ENCODE results near the gene CARS2.
"Not testable (repeated sequence)": the region's sequence is repeated elsewhere in the genome, so short reads cannot be mapped to it uniquely, and the experiment has no call there.

CARS2 gene

GRCh38 chr13:110665491-110666254, 40.2 kb downstream of the CARS2 start:
- DNase-seq (ENCODE audit: low read depth, low spot score), result no peak
- Histone ChIP-seq H3K9me3 (ENCODE audit: control insufficient read depth, insufficient read depth, low read length) (peaks cover 2% of the 10 kb centered on the region), H3K4me1 (ENCODE audit: control insufficient read depth, insufficient read depth, low read length) (no peaks in the 10 kb centered on the region), H3K27me3 (ENCODE audit: control insufficient read depth, insufficient read depth, low read length) (no peaks in the 10 kb centered on the region), H3K27ac (ENCODE audit: low read length) (no peak overlapping the region), H3K4me3 (ENCODE audit: low read length) (no peak overlapping the region), H3K36me3 (ENCODE audit: control insufficient read depth, insufficient read depth, low read length) (peaks cover 5% of the 10 kb centered on the region; the same call in 1 of the 2 replicates)
- WGBS (ENCODE audit: insufficient coverage, insufficient read length), result no CpG with 5 or more reads among the region's 23 CpGs

GRCh38 chr13:110664673-110665072, 41.2 kb downstream of the CARS2 start:
- no peak for DNase-seq (ENCODE audit: low read depth, low spot score)
- Histone ChIP-seq H3K36me3 (ENCODE audit: control insufficient read depth, insufficient read depth, low read length) (peaks cover 5% of the 10 kb centered on the region; the same call in 1 of the 2 replicates), H3K4me1 (ENCODE audit: control insufficient read depth, insufficient read depth, low read length) (no peaks in the 10 kb centered on the region), H3K9me3 (ENCODE audit: control insufficient read depth, insufficient read depth, low read length) (peaks cover 2% of the 10 kb centered on the region), H3K4me3 (ENCODE audit: low read length) (no peak overlapping the region), H3K27me3 (ENCODE audit: control insufficient read depth, insufficient read depth, low read length) (no peaks in the 10 kb centered on the region), H3K27ac (ENCODE audit: low read length) (no peak overlapping the region)
- no CpG with 5 or more reads among the region's 11 CpGs for WGBS (ENCODE audit: insufficient coverage, insufficient read length)

GRCh38 chr13:110664041-110664440, 41.9 kb downstream of the CARS2 start:
- Histone ChIP-seq H3K4me3 (ENCODE audit: low read length) (no peak overlapping the region), H3K36me3 (ENCODE audit: control insufficient read depth, insufficient read depth, low read length) (peaks cover 5% of the 10 kb centered on the region; the same call in 1 of the 2 replicates), H3K4me1 (ENCODE audit: control insufficient read depth, insufficient read depth, low read length) (no peaks in the 10 kb centered on the region), H3K27me3 (ENCODE audit: control insufficient read depth, insufficient read depth, low read length) (no peaks in the 10 kb centered on the region), H3K9me3 (ENCODE audit: control insufficient read depth, insufficient read depth, low read length) (no peaks in the 10 kb centered on the region), H3K27ac (ENCODE audit: low read length) (no peak overlapping the region)
- WGBS (ENCODE audit: insufficient coverage, insufficient read length), result no CpG with 5 or more reads among the region's 7 CpGs
- no peak for DNase-seq (ENCODE audit: low read depth, low spot score)

DNA sequence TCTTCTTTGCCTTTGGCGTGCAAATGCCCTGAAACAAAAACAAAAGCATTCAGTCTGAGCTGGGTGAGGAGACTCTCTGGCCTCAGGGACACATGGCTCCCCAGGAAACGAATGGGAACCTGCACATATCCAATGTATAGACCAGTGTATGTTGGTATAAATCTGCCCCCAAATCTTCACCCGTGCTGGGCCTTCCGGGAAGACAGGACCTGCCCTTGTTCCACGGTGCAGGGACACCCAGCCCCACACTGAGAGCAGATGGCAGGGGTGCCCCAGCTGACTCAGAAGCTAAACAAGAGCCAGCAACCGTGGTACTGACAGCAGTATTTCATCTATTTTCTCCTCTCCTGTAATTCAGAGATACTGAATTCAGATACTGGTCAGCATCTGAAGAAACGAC, 42.4 kb downstream of the CARS2 start:
- peaks cover 5% of the 10 kb centered on the region; the same call in 1 of the 2 replicates for H3K36me3 ChIP-seq (ENCODE audit: control insufficient read depth, insufficient read depth, low read length)

DNA sequence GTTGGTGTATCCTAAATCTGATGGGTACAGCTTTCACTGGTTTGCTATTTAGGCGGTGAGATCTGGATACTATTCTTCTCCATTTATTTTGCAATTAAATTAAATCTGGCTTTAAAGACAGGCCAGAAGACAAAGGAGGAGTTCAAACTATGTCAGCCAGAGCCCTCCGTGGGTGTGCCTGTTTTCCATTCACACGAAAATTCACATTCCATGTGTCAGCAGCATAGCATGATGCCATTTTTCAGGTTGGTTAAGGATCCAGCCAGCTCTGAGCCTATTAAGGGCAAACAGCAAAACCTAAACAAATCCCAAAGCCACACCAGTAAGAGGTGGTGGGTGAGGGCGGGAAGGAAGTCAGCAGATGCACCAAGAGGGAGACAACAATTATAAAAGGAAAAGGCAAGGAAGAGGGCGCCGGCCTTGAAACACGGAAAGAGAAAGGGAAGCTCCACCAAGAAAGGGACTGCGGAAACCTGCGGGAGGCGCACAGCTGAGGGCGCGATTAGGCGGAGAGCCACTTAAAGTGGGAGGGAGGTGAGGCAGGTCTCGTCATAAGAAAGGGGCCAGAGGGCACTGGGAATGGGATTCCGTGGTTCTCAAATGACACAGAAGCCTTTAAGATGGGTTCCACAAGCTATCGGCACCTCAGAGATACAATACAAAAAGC, 43.0 kb downstream of the CARS2 start:
- WGBS (ENCODE audit: insufficient coverage, insufficient read length), result no CpG with 5 or more reads among the region's 16 CpGs
- no peaks in the 10 kb centered on the region for H3K4me1 ChIP-seq (ENCODE audit: control insufficient read depth, insufficient read depth, low read length)
- peaks cover 5% of the 10 kb centered on the region; the same call in 1 of the 2 replicates for H3K36me3 ChIP-seq (ENCODE audit: control insufficient read depth, insufficient read depth, low read length)
- no peak overlapping the region for H3K27ac ChIP-seq (ENCODE audit: low read length)
- no peak overlapping the region for H3K4me3 ChIP-seq (ENCODE audit: low read length)
- H3K9me3 ChIP-seq (ENCODE audit: control insufficient read depth, insufficient read depth, low read length), result no peaks in the 10 kb centered on the region; the same call in 1 of the 2 replicates
- H3K27me3 ChIP-seq (ENCODE audit: control insufficient read depth, insufficient read depth, low read length), result no peaks in the 10 kb centered on the region
- no peak for DNase-seq (ENCODE audit: low read depth, low spot score)

More for the DNA sequence above, 42.4 kb downstream of the CARS2 start:
- Histone ChIP-seq H3K27ac (ENCODE audit: low read length) (no peak overlapping the region), H3K27me3 (ENCODE audit: control insufficient read depth, insufficient read depth, low read length) (no peaks in the 10 kb centered on the region), H3K9me3 (ENCODE audit: control insufficient read depth, insufficient read depth, low read length) (no peaks in the 10 kb centered on the region), H3K4me3 (ENCODE audit: low read length) (no peak overlapping the region), H3K4me1 (ENCODE audit: control insufficient read depth, insufficient read depth, low read length) (no peaks in the 10 kb centered on the region)
- WGBS (ENCODE audit: insufficient coverage, insufficient read length), result no CpG with 5 or more reads among the region's 7 CpGs
- DNase-seq (ENCODE audit: low read depth, low spot score), result no peak

- Histone ChIP-seq H3K27me3 (ENCODE audit: control insufficient read depth, insufficient read depth, low read length) (no peaks in the 10 kb centered on the region), H3K36me3 (ENCODE audit: control insufficient read depth, insufficient read depth, low read length) (peaks cover 5% of the 10 kb centered on the region; the same call in 1 of the 2 replicates), H3K4me3 (ENCODE audit: low read length) (no peak overlapping the region), H3K4me1 (ENCODE audit: control insufficient read depth, insufficient read depth, low read length) (no peaks in the 10 kb centered on the region), H3K9me3 (ENCODE audit: control insufficient read depth, insufficient read depth, low read length) (no peaks in the 10 kb centered on the region; the same call in 1 of the 2 replicates), H3K27ac (ENCODE audit: low read length) (no peak overlapping the region)
- WGBS (ENCODE audit: insufficient coverage, insufficient read length), result no CpG with 5 or more reads among the region's 25 CpGs
- no peak for DNase-seq (ENCODE audit: low read depth, low spot score)
Observed at GRCh38 chr13:110662091-110662490, 43.8 kb downstream of the CARS2 start.

DNA sequence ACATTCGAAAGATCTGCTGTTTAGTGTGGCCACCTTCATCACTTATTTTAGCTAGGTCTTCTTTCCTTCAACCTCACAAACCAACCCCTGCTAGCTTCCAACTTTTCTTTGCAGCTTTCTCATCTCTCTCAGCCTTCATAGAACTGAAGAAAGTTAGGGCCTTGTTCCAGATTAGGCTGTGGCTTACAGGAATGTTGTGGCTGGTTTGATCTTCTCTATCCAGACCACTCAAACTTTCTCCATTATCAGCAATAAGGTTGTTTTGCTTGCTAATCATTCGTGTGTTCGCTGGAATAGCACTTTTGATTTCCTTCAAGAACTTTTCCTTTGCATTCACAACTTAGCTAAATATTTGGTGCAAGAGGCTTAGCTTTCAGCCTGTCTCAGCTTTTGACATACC, 44.7 kb downstream of the CARS2 start:
- no peak for DNase-seq (ENCODE audit: low read depth, low spot score)
- no peaks in the 10 kb centered on the region; the same call in 1 of the 2 replicates for H3K9me3 ChIP-seq (ENCODE audit: control insufficient read depth, insufficient read depth, low read length)
- H3K4me1 ChIP-seq (ENCODE audit: control insufficient read depth, insufficient read depth, low read length), result no peaks in the 10 kb centered on the region
- H3K4me3 ChIP-seq (ENCODE audit: low read length), result no peak overlapping the region
- H3K27me3 ChIP-seq (ENCODE audit: control insufficient read depth, insufficient read depth, low read length), result no peaks in the 10 kb centered on the region
- no peak overlapping the region for H3K27ac ChIP-seq (ENCODE audit: low read length)
- no CpG with 5 or more reads among the region's 3 CpGs for WGBS (ENCODE audit: insufficient coverage, insufficient read length)
- H3K36me3 ChIP-seq (ENCODE audit: control insufficient read depth, insufficient read depth, low read length), result peaks cover 5% of the 10 kb centered on the region; the same call in 1 of the 2 replicates

- H3K27me3 ChIP-seq (ENCODE audit: control insufficient read depth, insufficient read depth, low read length); H3K9me3 ChIP-seq (ENCODE audit: control insufficient read depth, insufficient read depth, low read length); DNase-seq (ENCODE audit: low read depth, low spot score); H3K4me1 ChIP-seq (ENCODE audit: control insufficient read depth, insufficient read depth, low read length); H3K27ac ChIP-seq (ENCODE audit: low read length); H3K36me3 ChIP-seq (ENCODE audit: control insufficient read depth, insufficient read depth, low read length); H3K4me3 ChIP-seq (ENCODE audit: low read length): not testable (repeated sequence)
- no CpG with 5 or more reads among the region's 6 CpGs for WGBS (ENCODE audit: insufficient coverage, insufficient read length)
Observed at GRCh38 chr13:110658218-110658911, 47.6 kb downstream of the CARS2 start.

DNA sequence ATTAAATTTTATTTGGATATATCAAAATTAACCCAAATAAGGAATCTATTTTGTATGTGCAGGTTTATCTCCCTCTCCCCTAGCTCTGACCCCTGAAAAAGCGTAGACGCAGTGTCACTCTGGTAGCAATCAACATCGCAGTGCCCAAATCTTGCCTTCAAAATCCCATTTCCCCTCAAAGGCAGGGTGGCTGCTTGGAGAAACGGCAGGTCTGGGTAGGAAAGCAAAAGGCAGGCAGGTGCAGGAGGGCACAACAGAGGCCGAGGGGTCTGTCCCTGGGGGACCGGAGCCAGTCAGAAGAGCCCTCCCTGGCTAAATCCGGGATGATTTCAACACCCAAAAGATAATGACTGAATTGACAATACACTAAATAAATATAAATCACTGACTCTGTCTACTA, 48.7 kb downstream of the CARS2 start:
- WGBS (ENCODE audit: insufficient coverage, insufficient read length), result no CpG with 5 or more reads among the region's 7 CpGs
- H3K4me3 ChIP-seq (ENCODE audit: low read length), result no peak overlapping the region
- DNase-seq (ENCODE audit: low read depth, low spot score), result no peak
- H3K27me3 ChIP-seq (ENCODE audit: control insufficient read depth, insufficient read depth, low read length), result no peaks in the 10 kb centered on the region
- no peaks in the 10 kb centered on the region for H3K4me1 ChIP-seq (ENCODE audit: control insufficient read depth, insufficient read depth, low read length)
- no peak overlapping the region for H3K27ac ChIP-seq (ENCODE audit: low read length)
- no peaks in the 10 kb centered on the region; the same call in 1 of the 2 replicates for H3K9me3 ChIP-seq (ENCODE audit: control insufficient read depth, insufficient read depth, low read length)
- H3K36me3 ChIP-seq (ENCODE audit: control insufficient read depth, insufficient read depth, low read length), result no peaks in the 10 kb centered on the region; the same call in 1 of the 2 replicates

DNA sequence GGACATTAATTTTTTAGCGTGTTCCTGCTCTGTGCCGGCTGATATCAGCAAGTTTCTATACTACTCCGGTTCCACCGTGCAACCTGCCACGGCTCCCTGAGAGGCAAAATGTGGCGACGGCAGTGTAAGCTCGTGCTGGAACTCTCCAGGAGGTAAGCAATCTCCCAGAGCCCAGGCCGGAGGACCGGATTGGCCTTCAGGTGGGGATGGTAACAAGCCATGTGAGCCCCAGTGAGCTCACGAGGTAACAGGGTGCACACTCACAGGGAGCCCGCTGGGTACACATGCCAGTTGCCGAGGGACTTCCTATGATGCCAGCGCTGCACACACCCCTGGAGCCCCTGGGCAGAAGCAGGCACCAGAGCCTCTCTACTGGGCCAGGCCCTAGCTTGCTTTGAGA, 52.1 kb downstream of the CARS2 start:
- Histone ChIP-seq H3K36me3 (ENCODE audit: control insufficient read depth, insufficient read depth, low read length) (peaks cover 3% of the 10 kb centered on the region), H3K27ac (ENCODE audit: low read length) (no peak overlapping the region), H3K4me1 (ENCODE audit: control insufficient read depth, insufficient read depth, low read length) (peaks cover 1% of the 10 kb centered on the region; the same call in 1 of the 2 replicates), H3K27me3 (ENCODE audit: control insufficient read depth, insufficient read depth, low read length) (no peaks in the 10 kb centered on the region), H3K4me3 (ENCODE audit: low read length) (no peak overlapping the region), H3K9me3 (ENCODE audit: control insufficient read depth, insufficient read depth, low read length) (no peaks in the 10 kb centered on the region; the same call in 1 of the 2 replicates)
- DNase-seq (ENCODE audit: low read depth, low spot score), result no peak
- no CpG with 5 or more reads among the region's 14 CpGs for WGBS (ENCODE audit: insufficient coverage, insufficient read length)

All from iPS DF 6.9 (cell line).